ENCODE results near the gene CPZ.
"Not testable (repeated sequence)": the region's sequence is repeated elsewhere in the genome, so short reads cannot be mapped to it uniquely, and the experiment has no call there.

Gene CPZ

GRCh38 chr4:8607603-8608481 is 15.3 kb downstream of the CPZ start:
- H3K27ac ChIP-seq: no peak overlapping the region

GRCh38 chr4:8608714-8609391 is 16.3 kb downstream of the CPZ start:
- no peak for DNase-seq (ENCODE audit: low read depth, low spot score)
- no peak overlapping the region for H3K27ac ChIP-seq

More at GRCh38 chr4:8607603-8608481, 15.3 kb downstream of the CPZ start:
- DNase-seq (ENCODE audit: low read depth, low spot score): no peak

GRCh38 chr4:8609406-8609805 is 16.8 kb downstream of the CPZ start:
- DNase-seq (ENCODE audit: low read depth, low spot score): no peak
- H3K27ac ChIP-seq: no peak overlapping the region

- no peak overlapping the region for H3K27ac ChIP-seq
- no peak for DNase-seq (ENCODE audit: low read depth, low spot score)
Measured at GRCh38 chr4:8609824-8610350, 17.3 kb downstream of the CPZ start.

GRCh38 chr4:8610858-8611616 is 18.5 kb downstream of the CPZ start:
- H3K27ac ChIP-seq: no peak overlapping the region
- DNase-seq (ENCODE audit: low read depth, low spot score): no peak

GRCh38 chr4:8612646-8613045 is 20.1 kb downstream of the CPZ start:
- no peak overlapping the region for H3K27ac ChIP-seq
- no peak for DNase-seq (ENCODE audit: low read depth, low spot score)

GRCh38 chr4:8613421-8614364 is 21.1 kb downstream of the CPZ start:
- DNase-seq (ENCODE audit: low read depth, low spot score): no peak
- H3K27ac ChIP-seq: no peak overlapping the region

GRCh38 chr4:8614365-8615193 is 22.0 kb downstream of the CPZ start:
- no peak overlapping the region for H3K27ac ChIP-seq
- no peak for DNase-seq (ENCODE audit: low read depth, low spot score)

- no peak overlapping the region for H3K27ac ChIP-seq
- DNase-seq (ENCODE audit: low read depth, low spot score): no peak
Measured at GRCh38 chr4:8615366-8615765, 22.8 kb downstream of the CPZ start.

GRCh38 chr4:8615921-8616787 is 23.6 kb downstream of the CPZ start:
- H3K27ac ChIP-seq: no peak overlapping the region
- DNase-seq (ENCODE audit: low read depth, low spot score): no peak

- H3K27ac ChIP-seq: no peak overlapping the region
- DNase-seq (ENCODE audit: low read depth, low spot score): no peak
Measured at GRCh38 chr4:8616831-8617230, 24.3 kb downstream of the CPZ start.

GRCh38 chr4:8617486-8618040 is 25.0 kb downstream of the CPZ start:
- no peak overlapping the region for H3K27ac ChIP-seq
- DNase-seq (ENCODE audit: low read depth, low spot score): no peak

- no peak overlapping the region for H3K27ac ChIP-seq
- DNase-seq (ENCODE audit: low read depth, low spot score): no peak
Measured at GRCh38 chr4:8618421-8618820, 25.9 kb downstream of the CPZ start.

- no peak for DNase-seq (ENCODE audit: low read depth, low spot score)
- H3K27ac ChIP-seq: no peak overlapping the region
Measured at GRCh38 chr4:8618961-8619720, 26.6 kb downstream of the CPZ start.

GRCh38 chr4:8621135-8621534 is 28.6 kb downstream of the CPZ start:
- not testable (repeated sequence) for DNase-seq (ENCODE audit: low read depth, low spot score); H3K27ac ChIP-seq

- not testable (repeated sequence) for H3K27ac ChIP-seq
Measured at GRCh38 chr4:8624601-8625272, 32.2 kb downstream of the CPZ start.

More at GRCh38 chr4:8624601-8625272, 32.2 kb downstream of the CPZ start:
- DNase-seq (ENCODE audit: low read depth, low spot score): not testable (repeated sequence)
